22Rv1 (cell line): Measurements from ENCODE around the gene TTC28.

Experiments
- ZFX ChIP-seq: fragments of 450-650 bp; IDR thresholded peaks from 2 replicates; pipeline ENCODE4 v1.6.1; 2017; ENCODE audit warnings: antibody characterized with exemption, borderline replicate concordance
- TF ChIP-seq, protein P1 (sequence below): fragments of 450-650 bp; IDR thresholded peaks from 2 replicates; pipeline ENCODE4 v1.5.1; 2017; ENCODE audit warnings: mild to moderate bottlenecking

DNA sequence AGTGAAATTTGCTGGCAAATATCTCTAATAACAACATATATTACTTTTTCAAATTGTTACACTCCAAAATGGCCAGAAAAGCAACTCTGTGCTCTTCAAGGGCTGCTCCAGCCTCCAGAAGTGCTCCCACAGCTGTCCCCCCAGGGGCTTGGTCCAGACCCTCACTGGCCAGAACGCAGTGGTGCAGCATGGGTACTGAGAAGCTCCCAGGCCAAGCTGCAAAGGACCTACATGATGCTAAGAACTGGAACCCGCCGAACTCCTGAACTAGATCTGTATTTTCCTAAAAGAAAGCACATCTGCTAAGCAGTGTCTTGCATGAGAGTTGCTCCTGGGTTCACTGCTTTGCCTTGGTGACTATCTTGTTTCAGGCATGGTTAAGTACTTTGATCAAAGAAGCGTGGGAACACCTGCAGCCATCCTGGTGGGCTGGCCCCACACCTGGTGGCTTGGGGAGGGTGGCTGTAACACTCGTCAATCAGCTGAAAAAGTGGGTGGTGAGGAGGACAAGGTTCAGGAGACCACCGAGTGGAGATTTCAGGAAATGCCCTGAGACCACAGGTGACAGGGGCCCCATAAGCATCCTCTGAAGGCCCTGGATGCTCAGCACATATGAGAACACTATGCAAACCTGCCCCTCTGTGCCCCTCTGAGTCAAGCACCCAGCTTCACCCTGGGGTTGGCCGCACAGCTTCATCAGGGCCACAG is 687.9 kb downstream of the TTC28 start:
- TF ChIP-seq, protein P1, sequence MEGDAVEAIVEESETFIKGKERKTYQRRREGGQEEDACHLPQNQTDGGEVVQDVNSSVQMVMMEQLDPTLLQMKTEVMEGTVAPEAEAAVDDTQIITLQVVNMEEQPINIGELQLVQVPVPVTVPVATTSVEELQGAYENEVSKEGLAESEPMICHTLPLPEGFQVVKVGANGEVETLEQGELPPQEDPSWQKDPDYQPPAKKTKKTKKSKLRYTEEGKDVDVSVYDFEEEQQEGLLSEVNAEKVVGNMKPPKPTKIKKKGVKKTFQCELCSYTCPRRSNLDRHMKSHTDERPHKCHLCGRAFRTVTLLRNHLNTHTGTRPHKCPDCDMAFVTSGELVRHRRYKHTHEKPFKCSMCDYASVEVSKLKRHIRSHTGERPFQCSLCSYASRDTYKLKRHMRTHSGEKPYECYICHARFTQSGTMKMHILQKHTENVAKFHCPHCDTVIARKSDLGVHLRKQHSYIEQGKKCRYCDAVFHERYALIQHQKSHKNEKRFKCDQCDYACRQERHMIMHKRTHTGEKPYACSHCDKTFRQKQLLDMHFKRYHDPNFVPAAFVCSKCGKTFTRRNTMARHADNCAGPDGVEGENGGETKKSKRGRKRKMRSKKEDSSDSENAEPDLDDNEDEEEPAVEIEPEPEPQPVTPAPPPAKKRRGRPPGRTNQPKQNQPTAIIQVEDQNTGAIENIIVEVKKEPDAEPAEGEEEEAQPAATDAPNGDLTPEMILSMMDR: no peak
- TF ChIP-seq ZFX: no peak
